ENCODE measurements around the gene PROCR.

DNA sequence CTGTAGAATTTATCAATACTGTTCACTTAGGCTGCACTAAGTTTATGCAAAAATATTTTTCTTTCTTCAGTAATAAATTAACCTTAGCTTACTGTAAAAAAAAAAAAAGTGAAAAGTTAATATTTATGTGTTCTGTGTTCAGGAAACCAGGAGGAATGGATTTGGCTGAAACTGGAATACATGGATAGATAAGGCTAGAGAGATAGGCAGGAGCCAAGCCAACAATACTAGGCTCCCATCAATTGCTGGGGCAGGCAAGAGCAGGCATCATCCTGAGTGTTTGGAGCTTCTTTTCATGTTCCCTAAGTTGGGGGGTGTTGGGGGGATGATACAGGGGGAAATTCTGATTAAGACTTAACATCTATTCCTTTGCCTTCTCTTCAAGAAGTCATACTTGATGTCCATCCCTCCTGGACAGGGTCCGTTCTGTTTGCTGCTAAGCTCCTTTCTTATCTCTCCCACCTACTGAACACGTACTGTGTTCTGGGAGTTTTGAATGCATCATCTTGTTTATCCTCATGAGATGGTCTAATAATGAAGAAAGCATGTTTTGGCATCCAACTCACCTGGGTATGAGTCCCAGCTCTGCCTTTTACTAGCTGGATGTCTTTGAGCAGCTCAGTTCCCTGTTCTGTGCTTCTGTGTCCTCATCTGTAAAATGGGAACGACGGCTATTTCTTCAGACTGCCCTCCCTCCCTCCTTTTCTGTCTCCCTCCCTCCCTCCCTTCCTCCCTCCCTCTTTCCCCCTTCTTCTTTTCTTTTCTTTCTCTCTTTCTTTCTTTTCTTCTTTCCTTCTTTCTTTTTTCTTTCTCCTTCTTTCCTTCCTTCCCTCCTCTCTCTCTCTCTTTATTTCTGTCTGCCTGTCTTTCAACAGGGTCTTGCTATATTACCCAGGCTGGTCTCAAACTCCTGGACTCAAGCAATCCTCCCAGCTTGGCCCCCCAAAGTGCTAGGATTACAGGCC is 6.4 kb upstream of the PROCR start:
- TF ChIP-seq, protein P1, sequence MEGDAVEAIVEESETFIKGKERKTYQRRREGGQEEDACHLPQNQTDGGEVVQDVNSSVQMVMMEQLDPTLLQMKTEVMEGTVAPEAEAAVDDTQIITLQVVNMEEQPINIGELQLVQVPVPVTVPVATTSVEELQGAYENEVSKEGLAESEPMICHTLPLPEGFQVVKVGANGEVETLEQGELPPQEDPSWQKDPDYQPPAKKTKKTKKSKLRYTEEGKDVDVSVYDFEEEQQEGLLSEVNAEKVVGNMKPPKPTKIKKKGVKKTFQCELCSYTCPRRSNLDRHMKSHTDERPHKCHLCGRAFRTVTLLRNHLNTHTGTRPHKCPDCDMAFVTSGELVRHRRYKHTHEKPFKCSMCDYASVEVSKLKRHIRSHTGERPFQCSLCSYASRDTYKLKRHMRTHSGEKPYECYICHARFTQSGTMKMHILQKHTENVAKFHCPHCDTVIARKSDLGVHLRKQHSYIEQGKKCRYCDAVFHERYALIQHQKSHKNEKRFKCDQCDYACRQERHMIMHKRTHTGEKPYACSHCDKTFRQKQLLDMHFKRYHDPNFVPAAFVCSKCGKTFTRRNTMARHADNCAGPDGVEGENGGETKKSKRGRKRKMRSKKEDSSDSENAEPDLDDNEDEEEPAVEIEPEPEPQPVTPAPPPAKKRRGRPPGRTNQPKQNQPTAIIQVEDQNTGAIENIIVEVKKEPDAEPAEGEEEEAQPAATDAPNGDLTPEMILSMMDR (IDR thresholded peaks at IDR 0.05; ENCODE audit: insufficient read depth, low read depth, low read length): no peak
- no peak for TF ChIP-seq EZH2 (IDR thresholded peaks at IDR 0.05; ENCODE audit: insufficient read depth, low read length)
